Testis (tissue), 2 donors: ENCODE measurements around the gene STAT3.

Source experiments
- POLR2A ChIP-seq: fragments of 450-650 bp; IDR thresholded peaks from one replicate; pipeline ENCODE4 v1.6.1; 2017; ENCODE audit warnings: antibody characterized with exemption, mild to moderate bottlenecking, moderate library complexity
- TF ChIP-seq, protein P1 (sequence below), 3 experiments: fragments of 450-650 bp in 2 of 3; fragments of 200-600 bp in 1 of 3; sonication (generic) in 1 of 3; IDR thresholded peaks; one replicate each; pipeline ENCODE4 v1.5.1; 2016 to 2019; ENCODE audit warnings: antibody characterized with exemption in 3 of 3, mild to moderate bottlenecking in 2 of 3, moderate library complexity in 1 of 3

DNA sequence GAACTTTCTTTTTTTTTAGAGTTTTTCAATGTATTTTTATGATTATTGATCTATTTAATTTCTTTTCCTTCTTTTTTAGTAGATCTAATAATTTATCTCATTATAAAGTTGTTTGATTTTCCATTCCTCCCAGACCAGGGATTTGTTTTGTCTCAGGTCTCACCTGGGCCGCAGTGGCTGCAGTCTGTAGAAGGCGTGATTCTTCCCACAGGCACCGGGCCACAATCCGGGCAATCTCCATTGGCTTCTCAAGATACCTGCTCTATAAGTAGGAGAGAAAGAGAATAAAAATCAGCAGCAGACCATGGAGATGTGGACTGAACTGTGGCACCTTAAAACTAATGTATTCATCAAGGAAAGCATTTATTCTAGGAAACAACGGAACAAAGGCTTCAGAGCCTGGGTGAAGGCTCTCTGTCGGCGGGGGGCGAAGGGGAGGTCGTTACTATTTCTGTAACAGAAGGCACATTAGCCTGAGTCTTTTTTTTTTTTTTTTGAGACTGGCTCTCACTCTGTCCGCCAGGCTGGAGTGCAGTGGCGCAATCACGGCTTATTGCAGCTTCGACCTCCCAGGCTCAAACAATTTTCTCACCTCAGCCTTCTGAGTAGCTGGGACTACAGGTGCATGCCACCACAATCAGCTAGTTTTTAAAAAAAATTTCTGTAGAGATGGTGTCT, 42.7 kb downstream of the STAT3 start:
- TF ChIP-seq, protein P1, sequence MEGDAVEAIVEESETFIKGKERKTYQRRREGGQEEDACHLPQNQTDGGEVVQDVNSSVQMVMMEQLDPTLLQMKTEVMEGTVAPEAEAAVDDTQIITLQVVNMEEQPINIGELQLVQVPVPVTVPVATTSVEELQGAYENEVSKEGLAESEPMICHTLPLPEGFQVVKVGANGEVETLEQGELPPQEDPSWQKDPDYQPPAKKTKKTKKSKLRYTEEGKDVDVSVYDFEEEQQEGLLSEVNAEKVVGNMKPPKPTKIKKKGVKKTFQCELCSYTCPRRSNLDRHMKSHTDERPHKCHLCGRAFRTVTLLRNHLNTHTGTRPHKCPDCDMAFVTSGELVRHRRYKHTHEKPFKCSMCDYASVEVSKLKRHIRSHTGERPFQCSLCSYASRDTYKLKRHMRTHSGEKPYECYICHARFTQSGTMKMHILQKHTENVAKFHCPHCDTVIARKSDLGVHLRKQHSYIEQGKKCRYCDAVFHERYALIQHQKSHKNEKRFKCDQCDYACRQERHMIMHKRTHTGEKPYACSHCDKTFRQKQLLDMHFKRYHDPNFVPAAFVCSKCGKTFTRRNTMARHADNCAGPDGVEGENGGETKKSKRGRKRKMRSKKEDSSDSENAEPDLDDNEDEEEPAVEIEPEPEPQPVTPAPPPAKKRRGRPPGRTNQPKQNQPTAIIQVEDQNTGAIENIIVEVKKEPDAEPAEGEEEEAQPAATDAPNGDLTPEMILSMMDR (IDR thresholded peaks at IDR 0.05): no peak
- TF ChIP-seq POLR2A: no peak
